ENCODE results near the gene PLEK. TPM values are rescaled to one million over a fixed set of nuclear protein-coding genes. Genes with fewer than 3 reads are reported as not detected.
A peak's percentile ranks its signal among the peaks of the same experiment; 100 is the strongest.

PLEK gene
- total and polyA plus RNA-seq, 9 of the 15 experiments (the other 6 are each of a cell fraction or from before 2014, with no cell fraction given) = 0.14 to 1.2 (median 0.36) TPM

DNA sequence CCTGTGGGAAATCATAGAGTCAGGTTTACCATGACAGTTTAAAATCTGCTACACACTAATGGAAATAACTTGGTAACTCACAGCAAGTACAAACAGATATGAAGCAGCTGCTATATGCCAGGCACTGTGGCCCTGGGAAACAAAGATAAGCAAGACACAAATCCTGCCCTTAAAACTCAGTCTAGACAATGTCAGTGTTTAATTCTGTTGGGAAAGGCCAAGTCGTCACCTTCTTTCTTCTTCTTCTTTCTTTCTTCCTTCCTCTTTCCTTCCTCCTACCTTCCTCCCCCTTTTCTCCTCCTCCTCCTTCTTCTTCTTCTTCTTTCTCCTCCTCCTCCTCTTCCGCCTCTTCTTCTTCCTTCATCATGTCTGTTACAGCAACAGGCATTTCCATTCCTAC lies 26.8 kb downstream of the PLEK start (continued):
- TF ChIP-seq, protein P1, sequence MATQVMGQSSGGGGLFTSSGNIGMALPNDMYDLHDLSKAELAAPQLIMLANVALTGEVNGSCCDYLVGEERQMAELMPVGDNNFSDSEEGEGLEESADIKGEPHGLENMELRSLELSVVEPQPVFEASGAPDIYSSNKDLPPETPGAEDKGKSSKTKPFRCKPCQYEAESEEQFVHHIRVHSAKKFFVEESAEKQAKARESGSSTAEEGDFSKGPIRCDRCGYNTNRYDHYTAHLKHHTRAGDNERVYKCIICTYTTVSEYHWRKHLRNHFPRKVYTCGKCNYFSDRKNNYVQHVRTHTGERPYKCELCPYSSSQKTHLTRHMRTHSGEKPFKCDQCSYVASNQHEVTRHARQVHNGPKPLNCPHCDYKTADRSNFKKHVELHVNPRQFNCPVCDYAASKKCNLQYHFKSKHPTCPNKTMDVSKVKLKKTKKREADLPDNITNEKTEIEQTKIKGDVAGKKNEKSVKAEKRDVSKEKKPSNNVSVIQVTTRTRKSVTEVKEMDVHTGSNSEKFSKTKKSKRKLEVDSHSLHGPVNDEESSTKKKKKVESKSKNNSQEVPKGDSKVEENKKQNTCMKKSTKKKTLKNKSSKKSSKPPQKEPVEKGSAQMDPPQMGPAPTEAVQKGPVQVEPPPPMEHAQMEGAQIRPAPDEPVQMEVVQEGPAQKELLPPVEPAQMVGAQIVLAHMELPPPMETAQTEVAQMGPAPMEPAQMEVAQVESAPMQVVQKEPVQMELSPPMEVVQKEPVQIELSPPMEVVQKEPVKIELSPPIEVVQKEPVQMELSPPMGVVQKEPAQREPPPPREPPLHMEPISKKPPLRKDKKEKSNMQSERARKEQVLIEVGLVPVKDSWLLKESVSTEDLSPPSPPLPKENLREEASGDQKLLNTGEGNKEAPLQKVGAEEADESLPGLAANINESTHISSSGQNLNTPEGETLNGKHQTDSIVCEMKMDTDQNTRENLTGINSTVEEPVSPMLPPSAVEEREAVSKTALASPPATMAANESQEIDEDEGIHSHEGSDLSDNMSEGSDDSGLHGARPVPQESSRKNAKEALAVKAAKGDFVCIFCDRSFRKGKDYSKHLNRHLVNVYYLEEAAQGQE (IDR thresholded peaks at IDR 0.05; ENCODE audit: borderline replicate concordance) = no peak
- TF ChIP-seq, protein P1 (CRISPR knock-in tag; IDR thresholded peaks at IDR 0.05; ENCODE audit: low read depth) = no peak
- TF ChIP-seq, protein P2, sequence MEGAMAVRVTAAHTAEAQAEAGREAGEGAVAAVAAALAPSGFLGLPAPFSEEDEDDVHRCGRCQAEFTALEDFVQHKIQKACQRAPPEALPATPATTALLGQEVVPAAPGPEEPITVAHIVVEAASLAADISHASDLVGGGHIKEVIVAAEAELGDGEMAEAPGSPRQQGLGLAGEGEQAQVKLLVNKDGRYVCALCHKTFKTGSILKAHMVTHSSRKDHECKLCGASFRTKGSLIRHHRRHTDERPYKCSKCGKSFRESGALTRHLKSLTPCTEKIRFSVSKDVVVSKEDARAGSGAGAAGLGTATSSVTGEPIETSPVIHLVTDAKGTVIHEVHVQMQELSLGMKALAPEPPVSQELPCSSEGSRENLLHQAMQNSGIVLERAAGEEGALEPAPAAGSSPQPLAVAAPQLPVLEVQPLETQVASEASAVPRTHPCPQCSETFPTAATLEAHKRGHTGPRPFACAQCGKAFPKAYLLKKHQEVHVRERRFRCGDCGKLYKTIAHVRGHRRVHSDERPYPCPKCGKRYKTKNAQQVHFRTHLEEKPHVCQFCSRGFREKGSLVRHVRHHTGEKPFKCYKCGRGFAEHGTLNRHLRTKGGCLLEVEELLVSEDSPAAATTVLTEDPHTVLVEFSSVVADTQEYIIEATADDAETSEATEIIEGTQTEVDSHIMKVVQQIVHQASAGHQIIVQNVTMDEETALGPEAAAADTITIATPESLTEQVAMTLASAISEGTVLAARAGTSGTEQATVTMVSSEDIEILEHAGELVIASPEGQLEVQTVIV (CRISPR knock-in tag; IDR thresholded peaks at IDR 0.05; ENCODE audit: borderline replicate concordance) = no peak
- TF ChIP-seq SMAD2 (IDR thresholded peaks at IDR 0.05; ENCODE audit: low read depth, low read length) (no peak), ZEB2 (IDR thresholded peaks at IDR 0.05) (peak; percentile 42; the same call in 1 of the 2 replicates), THAP7 (CRISPR knock-in tag; IDR thresholded peaks at IDR 0.05) (no peak), ZNF561 (CRISPR knock-in tag; conservative IDR thresholded peaks at IDR 0.05) (no peak), DMBX1 (CRISPR knock-in tag; IDR thresholded peaks at IDR 0.05; ENCODE audit: borderline replicate concordance) (no peak; the same call in 1 of the 2 replicates), DNMT1 (IDR thresholded peaks at IDR 0.05) (no peak), HDAC2 (IDR thresholded peaks at IDR 0.05) (peak; percentile 71), GTF2E2 (tag; IDR thresholded peaks at IDR 0.05) (no peak), ZFP36 (IDR thresholded peaks at IDR 0.05; ENCODE audit: low read depth, low read length, partially characterized antibody) (no peak), POLR2AphosphoS5 (IDR thresholded peaks at IDR 0.05; ENCODE audit: control insufficient read depth, insufficient read depth, low read depth, low read length) (peak; percentile 64; the same call in 1 of the 2 replicates)
- TF ChIP-seq, protein P3, sequence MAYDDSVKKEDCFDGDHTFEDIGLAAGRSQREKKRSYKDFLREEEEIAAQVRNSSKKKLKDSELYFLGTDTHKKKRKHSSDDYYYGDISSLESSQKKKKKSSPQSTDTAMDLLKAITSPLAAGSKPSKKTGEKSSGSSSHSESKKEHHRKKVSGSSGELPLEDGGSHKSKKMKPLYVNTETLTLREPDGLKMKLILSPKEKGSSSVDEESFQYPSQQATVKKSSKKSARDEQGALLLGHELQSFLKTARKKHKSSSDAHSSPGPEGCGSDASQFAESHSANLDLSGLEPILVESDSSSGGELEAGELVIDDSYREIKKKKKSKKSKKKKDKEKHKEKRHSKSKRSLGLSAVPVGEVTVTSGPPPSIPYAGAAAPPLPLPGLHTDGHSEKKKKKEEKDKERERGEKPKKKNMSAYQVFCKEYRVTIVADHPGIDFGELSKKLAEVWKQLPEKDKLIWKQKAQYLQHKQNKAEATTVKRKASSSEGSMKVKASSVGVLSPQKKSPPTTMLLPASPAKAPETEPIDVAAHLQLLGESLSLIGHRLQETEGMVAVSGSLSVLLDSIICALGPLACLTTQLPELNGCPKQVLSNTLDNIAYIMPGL (CRISPR knock-in tag; IDR thresholded peaks at IDR 0.05) = no peak
